Stimulated activated CD4-positive, alpha-beta T cell treated with anti-CD3 and anti-CD28 coated beads, Interleukin-1b, Interleukin-23, amount 100 ng/mL, for 24 hours (primary cell): ENCODE measurements around the gene PCSK4.
"Not testable (repeated sequence)": the region's sequence is repeated elsewhere in the genome, so short reads cannot be mapped to it uniquely, and the experiment has no call there.

ENCODE experiments used
- DNase-seq, 4 experiments: peaks; one replicate each; pipeline ENCODE4 v3.0.0-alpha.2; 2020; ENCODE audit warnings: low read depth in 4 of 4, low spot score in 1 of 4

PCSK4 gene

GRCh38 chr19:1522838-1523237 is 32.7 kb upstream of the PCSK4 start:
- DNase-seq = no peak

GRCh38 chr19:1522061-1522460 is 31.9 kb upstream of the PCSK4 start:
- no peak for DNase-seq

- no peak for DNase-seq
These were observed 31.5 kb upstream of the PCSK4 start for GRCh38 chr19:1521636-1522035.

- DNase-seq = no peak
These were observed 30.1 kb upstream of the PCSK4 start for GRCh38 chr19:1520203-1520780.

GRCh38 chr19:1519802-1520201 is 29.7 kb upstream of the PCSK4 start:
- DNase-seq = not testable (repeated sequence)

GRCh38 chr19:1518471-1518870 is 28.3 kb upstream of the PCSK4 start:
- no peak for DNase-seq

- DNase-seq = no peak
These were observed 26.2 kb upstream of the PCSK4 start for GRCh38 chr19:1516395-1516753.

GRCh38 chr19:1514986-1515721 is 25.0 kb upstream of the PCSK4 start:
- DNase-seq = no peak

- DNase-seq = no peak
These were observed 24.1 kb upstream of the PCSK4 start for GRCh38 chr19:1514295-1514661.

- DNase-seq = peak; percentile 36 to 60 (median 51)
These were observed 23.5 kb upstream of the PCSK4 start for GRCh38 chr19:1513499-1514294.

- peak; percentile 35 to 70 (median 46) for DNase-seq
These were observed 22.7 kb upstream of the PCSK4 start, which contains the start of gene ADAMTSL5 for GRCh38 chr19:1512671-1513498. Gene ADAMTSL5 (minus strand): TSS chr19:1513019. CDS start chr19:1510943, 2,076 bp downstream.

- DNase-seq = no peak
These were observed 21.5 kb upstream of the PCSK4 start for GRCh38 chr19:1511318-1512317.

GRCh38 chr19:1510807-1511206 is 20.7 kb upstream of the PCSK4 start:
- DNase-seq = no peak

- DNase-seq = no peak
These were observed 20.3 kb upstream of the PCSK4 start for GRCh38 chr19:1510442-1510806.

GRCh38 chr19:1509602-1510441 is 19.7 kb upstream of the PCSK4 start:
- DNase-seq = no peak

- DNase-seq = no peak
These were observed 18.3 kb upstream of the PCSK4 start for GRCh38 chr19:1508507-1508856.

- peak; percentile 75 to 86 (median 82) for DNase-seq
These were observed 17.8 kb upstream of the PCSK4 start for GRCh38 chr19:1507763-1508506.

- DNase-seq = no peak
These were observed 17.1 kb upstream of the PCSK4 start for GRCh38 chr19:1507192-1507660.
